ENCODE measurements around the gene CNNM4.
"Not testable (repeated sequence)": the region's sequence is repeated elsewhere in the genome, so short reads cannot be mapped to it uniquely, and the experiment has no call there.

CNNM4 gene

GRCh38 chr2:96796497-96796896 is 35.8 kb downstream of the CNNM4 start:
- not testable (repeated sequence) for DNase-seq

DNA sequence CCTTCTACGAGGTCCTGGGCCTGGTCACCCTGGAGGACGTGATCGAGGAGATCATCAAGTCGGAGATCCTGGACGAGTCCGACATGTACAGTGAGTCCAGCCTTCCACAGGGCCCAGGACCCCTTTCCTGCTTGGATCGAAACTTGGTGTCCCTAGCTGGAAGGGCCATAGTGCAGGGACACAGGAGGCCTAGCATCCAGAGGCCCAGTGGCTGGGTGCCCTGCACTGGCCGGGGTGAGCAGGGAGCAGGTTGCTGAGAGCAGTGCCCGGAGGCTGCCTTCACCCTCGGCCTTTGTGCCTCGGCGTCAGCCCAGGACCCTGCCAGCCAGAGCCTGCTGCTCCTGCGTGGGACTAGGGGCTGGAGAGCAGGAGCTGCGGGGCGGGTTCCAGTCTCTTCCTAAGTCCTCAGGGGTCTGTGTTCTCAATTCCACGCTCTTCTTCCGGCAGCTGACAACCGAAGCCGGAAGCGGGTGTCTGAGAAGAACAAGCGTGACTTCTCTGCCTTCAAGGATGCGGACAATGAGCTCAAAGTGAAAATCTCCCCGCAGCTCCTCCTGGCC is 36.4 kb downstream of the CNNM4 start:
- DNase-seq = no peak

- no peak for DNase-seq
Observed at GRCh38 chr2:96798733-96799622, 38.3 kb downstream of the CNNM4 start.

DNA sequence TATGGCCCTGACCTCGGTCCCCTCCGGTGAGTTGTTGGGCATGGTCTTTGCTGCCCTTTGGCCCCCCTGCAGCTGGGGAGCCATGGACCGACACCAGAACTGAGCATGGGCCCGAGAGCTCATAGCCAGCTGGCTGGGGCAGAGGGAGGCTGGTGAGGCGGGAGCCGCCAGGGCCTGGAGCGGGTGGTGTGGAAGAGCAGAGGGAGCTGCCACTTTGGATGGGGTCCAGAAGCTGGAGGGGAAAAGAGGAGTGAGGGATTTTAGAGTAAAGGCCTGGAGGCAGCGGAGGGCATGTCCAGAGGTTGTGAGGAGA is 38.9 kb downstream of the CNNM4 start:
- no peak for DNase-seq

GRCh38 chr2:96800061-96801004 is 39.6 kb downstream of the CNNM4 start:
- DNase-seq = peak; percentile 52

DNA sequence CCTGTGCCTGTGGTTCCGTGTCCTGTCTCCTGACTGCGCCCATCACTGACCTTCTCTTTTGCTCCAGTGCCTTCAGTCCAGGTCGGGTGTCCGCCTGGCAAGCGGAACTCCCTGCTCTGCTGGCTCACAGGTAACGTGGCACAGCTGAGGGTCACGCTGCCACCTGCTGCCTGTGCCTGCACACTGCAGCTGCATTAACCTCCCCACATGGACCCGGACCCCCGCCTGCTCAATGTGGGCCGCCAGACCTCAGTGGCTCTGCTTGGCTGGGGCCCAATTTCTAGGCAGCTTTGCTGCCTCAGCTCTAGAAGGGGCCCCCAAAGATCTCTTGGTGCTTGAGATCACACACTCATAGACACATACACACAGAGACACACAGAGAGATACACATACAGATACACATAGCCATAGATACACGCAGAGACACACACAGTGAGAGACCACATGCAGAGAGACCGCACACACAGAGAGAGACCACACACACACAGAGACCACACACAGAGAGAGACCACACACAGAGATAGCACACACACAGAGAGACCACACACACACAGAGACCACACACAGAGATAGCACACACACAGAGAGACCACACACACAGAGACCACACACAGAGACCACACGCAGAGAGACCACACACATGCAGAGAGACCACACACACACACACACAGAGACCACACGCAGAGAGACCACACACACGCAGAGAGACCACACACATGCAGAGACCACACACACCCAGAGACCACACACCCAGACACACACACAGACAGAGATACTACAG is 40.5 kb downstream of the CNNM4 start:
- peak; percentile 93 for DNase-seq

GRCh38 chr2:96801786-96802595 is 41.3 kb downstream of the CNNM4 start:
- DNase-seq = no peak

DNA sequence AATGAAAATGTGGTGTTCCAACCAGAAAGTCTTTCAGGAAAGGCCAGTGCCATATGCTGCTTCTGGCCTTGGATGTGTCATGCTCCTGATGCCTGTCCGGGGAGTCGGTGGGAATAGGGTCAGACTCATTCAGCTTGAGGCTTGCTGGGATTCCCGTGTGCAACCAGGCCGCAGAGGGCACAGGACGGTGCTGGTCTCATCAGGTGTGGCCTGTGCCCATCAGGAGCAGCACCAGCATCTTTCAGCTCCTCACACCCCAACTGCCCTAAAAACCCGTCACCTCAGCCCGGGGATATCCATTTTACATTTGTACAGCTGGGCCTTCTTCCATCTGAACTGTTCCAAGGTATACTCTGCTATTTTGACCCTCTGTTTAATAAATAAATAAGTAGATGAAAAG is 42.0 kb downstream of the CNNM4 start:
- DNase-seq = no peak

- no peak for DNase-seq
Observed at GRCh38 chr2:96804986-96805385, 44.3 kb downstream of the CNNM4 start.

DNA sequence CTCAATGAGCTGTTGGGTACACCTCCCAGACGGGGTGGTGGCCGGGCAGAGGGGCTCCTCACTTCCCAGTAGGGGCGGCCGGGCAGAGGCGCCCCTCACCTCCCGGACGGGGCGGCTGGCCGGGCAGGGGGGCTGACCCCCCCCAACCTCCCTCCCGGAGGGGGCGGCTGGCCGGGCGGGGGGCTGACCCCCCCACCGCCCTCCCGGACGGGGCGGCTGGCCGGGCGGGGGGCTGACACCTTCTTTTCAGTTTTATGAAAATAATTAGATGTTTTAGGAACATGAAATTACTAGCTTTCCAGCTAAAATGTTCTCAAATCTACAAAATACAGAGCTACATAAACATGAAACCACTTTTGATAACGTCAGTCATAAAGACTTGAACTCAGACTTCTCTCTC is 45.2 kb downstream of the CNNM4 start:
- not testable (repeated sequence) for DNase-seq

DNA sequence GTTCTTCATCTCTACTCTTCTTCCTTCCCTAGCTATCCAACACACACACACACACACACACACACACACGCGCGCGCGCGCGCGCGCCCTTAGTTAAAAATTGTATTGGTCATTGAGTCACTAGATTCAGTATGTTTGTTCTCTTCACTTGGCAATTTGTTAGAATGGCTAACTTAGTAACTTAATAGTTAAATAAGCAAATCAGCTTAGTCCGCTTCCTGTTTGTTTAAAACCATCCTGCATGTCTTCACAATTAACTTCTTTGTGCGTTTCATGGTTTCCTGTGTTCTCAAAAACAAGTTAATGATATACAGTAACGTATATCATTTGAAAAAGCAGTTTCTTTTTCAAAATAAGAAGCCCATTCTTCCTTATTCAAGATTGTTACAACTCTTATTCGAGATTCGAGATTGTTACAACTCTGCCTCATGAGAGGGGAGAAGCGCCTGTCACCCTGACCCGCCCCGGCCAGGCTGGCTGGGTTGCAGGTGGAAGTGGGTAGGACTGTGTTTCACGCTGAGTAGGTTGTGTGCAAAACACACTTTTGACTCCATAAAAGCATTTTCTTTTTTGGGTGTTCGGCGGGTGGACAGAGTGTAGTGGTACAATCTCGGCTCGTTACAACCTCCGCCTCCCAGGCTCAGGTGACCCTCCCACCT is 45.9 kb downstream of the CNNM4 start:
- no peak for DNase-seq

- no peak for DNase-seq
Observed at GRCh38 chr2:96807127-96807471, 46.4 kb downstream of the CNNM4 start.

- no peak for DNase-seq
Observed at GRCh38 chr2:96808176-96808837, 47.6 kb downstream of the CNNM4 start.

DNA sequence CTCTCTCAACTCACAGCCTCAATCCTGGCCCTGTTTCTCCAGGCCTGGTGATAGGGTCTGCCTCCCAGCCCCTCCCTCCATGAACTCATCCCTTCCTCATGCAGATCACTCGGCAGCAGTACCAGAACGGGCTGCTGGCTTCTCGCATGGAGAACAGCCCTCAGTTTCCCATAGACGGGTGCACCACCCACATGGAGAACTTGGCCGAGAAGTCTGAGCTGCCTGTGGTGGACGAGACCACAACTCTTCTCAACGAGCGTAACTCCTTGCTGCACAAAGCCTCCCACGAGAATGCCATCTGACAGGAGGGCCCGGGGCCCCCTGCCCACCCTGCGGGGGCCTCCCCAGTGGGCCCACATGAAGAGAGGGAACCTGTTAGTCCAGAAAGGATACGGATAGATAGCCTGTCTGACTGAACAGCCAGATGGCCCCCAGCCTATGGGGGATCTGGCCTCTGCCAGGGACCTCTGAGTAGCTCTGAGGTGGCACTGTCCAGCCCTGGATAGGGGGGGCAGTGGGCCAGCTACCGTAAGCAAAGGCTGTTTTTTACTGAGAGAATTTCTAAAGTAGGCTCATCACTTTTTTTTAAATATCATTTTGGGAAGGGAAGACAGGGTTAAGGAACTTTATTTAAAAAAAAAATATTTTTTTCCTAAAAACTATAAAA is 48.6 kb downstream of the CNNM4 start:
- DNase-seq = no peak

DNA sequence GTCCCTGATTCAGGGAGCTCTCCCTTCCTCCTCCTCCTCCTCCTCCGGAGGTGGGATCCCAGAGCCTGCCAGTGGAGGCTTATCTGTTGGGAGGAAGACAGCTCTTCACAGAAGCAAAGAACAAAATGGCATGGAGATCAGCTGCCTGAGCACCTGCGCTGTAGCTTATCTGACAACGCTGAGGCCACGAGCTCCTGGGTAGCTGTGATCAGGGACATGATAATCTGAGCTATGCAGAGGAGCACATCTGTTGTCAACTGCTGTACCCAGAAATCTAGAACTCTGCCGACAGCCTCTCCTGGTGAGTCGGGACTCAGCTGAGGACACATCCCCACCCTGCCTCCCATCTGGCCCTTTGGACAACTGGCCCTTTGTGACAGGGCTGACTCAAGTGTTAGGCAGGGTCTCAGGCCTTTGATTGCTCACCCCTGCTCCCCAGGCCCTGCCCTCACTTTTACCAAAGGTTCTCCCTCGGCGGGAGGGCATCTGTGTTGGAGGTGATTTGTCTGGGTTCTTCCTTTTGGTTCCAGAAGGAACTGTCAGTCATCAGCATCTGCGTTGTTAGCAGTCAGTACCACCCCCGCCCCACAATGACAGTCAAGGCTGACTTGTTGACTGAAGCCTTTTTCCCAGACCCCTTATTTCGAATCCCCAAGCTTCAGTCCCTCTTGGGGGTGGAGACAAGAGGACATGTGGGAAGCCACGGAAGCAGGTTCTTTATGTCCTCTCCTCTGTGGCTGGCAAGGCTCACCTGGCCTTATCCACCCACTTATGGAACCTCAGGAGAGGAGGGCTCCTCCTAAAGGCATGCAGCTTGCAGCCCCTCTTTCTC is 49.5 kb downstream of the CNNM4 start:
- no peak for DNase-seq

GRCh38 chr2:96810783-96811192 is 50.1 kb downstream of the CNNM4 start:
- no peak for DNase-seq

- DNase-seq = no peak
Observed at GRCh38 chr2:96811917-96812316, 51.2 kb downstream of the CNNM4 start.

DNA sequence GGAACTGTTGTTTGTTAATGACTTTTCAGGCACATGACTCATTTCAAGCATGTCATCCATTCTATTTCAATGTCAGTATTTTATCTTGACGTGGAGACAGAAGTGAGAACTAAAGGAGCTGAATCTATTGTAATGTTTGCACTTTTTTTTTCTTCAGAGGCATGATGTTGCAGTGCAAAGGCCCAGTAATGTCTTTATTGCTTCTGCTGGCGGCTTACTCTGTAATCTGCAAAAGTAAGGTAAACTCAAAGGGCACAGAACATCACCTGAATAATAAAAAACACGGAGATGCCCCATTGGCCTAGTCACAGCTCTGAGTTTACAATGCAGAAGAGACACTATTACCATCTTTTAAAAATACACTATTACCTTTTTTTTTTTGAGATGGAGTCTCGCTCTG is 53.0 kb downstream of the CNNM4 start:
- no peak for DNase-seq

Measured in DMS53 (cell line).